Body of pancreas (tissue), 4 donors: ENCODE results near the gene TNIK. TPM values are rescaled to one million over a fixed set of nuclear protein-coding genes. Genes with fewer than 3 reads are reported as not detected.

Experiments used
- ATAC-seq: fragments of 150-250 bp; one replicate; pipeline ENCODE4 v1.9.1; 2016
- DNase-seq, 4 donors: peaks; one replicate each; pipeline ENCODE4 v3.0.0-alpha.2; 2019
- H3K27ac ChIP-seq, 4 donors: fragments of 200-600 bp; sonication (generic); 1 replicate in 3 of 4; 2 replicates in 1 of 4; pipeline versions ENCODE4 v1.5.1 to v1.6.1; 2016 to 2019; ENCODE audit warnings: mild to moderate bottlenecking in 1 of 4, mixed read lengths in 1 of 4, moderate library complexity in 1 of 4
- H3K27me3 ChIP-seq, 2 donors: fragments of 200-600 bp; sonication (generic); one replicate each; pipeline ENCODE4 v1.6.0; 2016; ENCODE audit warnings: mild to moderate bottlenecking in 1 of 2
- H3K36me3 ChIP-seq, 2 donors: fragments of 200-600 bp; sonication (generic); replicated peaks in 1 of 2; 2 replicates each; pipeline ENCODE4 v1.5.1; 2016; ENCODE audit warnings: low read depth in 2 of 2; ENCODE audit not compliant: insufficient read depth in 1 of 2
- H3K4me1 ChIP-seq: fragments of 200-600 bp; sonication (generic); one replicate; pipeline ENCODE4 v1.6.0; 2016
- H3K4me3 ChIP-seq, 2 donors: fragments of 200-600 bp; sonication (generic); 1 replicate in 1 of 2; 2 replicates in 1 of 2; pipeline ENCODE4 v1.5.1; 2016 to 2019
- H3K9me3 ChIP-seq, 3 donors: fragments of 200-600 bp; sonication (generic); 1 replicate in 2 of 3; 2 replicates in 1 of 3; pipeline ENCODE4 v1.5.1; 2016
- CTCF ChIP-seq, 7 experiments: fragments of 450-650 bp in 4 of 7; fragments of 200-600 bp in 3 of 7; sonication (generic) in 3 of 7; IDR thresholded peaks; one replicate each; pipeline ENCODE4 v1.5.1; 2016 to 2019; ENCODE audit warnings: antibody characterized with exemption in 7 of 7
- POLR2A ChIP-seq, 3 donors: fragments of 450-650 bp; IDR thresholded peaks; one replicate each; pipeline ENCODE4 v1.6.1; 2016; ENCODE audit warnings: antibody characterized with exemption in 3 of 3, mild to moderate bottlenecking in 2 of 3
- WGBS, 2 donors: methylation state at CpG; one replicate each; pipeline ENCODE4 v1.1.5; 2017; 5-methylcytosine and 5-hydroxymethylcytosine counted together
- intact Hi-C: fragments of 100-400 bp; cut with DNase I; formaldehyde crosslinking; loops from one replicate; pipeline ENCODE4 v1.15.1; 2023
- total RNA-seq, 2 donors: library from RNA; depleted of rRNA; stranded (reverse); fragments of >200 nt; gene quantifications; one replicate each; pipeline ENCODE4 v1.1.0, GENCODE V29; 2016

TNIK gene
- total RNA-seq, 2 donors from 2014 or later, result 7.6 to 9.6 TPM

DNA sequence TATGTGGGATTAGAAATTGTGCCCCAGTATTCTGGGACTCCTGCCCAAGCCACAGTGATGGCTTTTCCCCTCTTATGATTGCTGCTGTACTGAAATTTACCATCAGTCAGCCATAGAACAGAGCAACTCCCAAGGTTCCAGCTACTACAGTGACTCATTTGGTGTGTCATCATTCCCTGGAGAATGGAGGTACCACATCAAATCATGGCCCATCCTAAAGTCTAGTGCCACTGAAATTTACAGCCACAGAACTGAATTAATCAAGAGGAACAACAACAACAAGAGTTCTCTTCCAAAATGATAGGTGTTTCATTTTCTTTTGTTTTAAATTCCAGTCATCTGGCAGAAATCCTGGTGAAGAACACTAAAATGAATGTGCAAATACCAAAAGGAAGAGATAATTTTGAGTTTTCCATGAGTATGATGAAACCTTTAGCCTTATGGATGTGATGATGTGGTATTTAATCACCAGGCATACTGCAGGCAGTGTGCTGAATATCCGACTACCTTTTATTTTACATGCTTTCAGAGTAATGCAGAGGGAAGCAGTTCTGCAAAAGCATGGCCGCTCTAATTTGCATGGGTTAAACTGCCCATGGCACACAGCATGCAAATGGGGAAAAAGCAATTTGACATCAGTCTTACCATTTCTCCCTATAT lies 358.1 kb downstream of the TNIK start:
- intact Hi-C loops, result no loop called here
- DNase-seq, result no peak
- no peaks in the 10 kb centered on the region for H3K27me3 ChIP-seq
- 89 to 98% methylated on average over 2 of the region's 2 CpGs for WGBS, 2 donors
- no peak overlapping the region for H3K27ac ChIP-seq
- no peaks in the 10 kb centered on the region for H3K9me3 ChIP-seq
- no peak for ATAC-seq
- H3K4me1 ChIP-seq, result no peaks in the 10 kb centered on the region
- TF ChIP-seq CTCF (IDR thresholded peaks at IDR 0.05) (no peak), POLR2A (IDR thresholded peaks at IDR 0.05) (no peak)
- H3K36me3 ChIP-seq, result no peaks in the 10 kb centered on the region
- no peak overlapping the region for H3K4me3 ChIP-seq

- TF ChIP-seq CTCF (IDR thresholded peaks at IDR 0.05), result no peak
- TF ChIP-seq POLR2A (IDR thresholded peaks at IDR 0.05), result no peak
- intact Hi-C loops, result no loop called here
- DNase-seq, result no peak
- WGBS, 2 donors, result 80 to 91% methylated on average over 1 of the region's 1 CpG
- Histone ChIP-seq H3K4me1 (no peaks in the 10 kb centered on the region), H3K4me3 (no peak overlapping the region), H3K9me3 (no peaks in the 10 kb centered on the region), H3K27me3 (no peaks in the 10 kb centered on the region), H3K27ac (no peak overlapping the region), H3K36me3 (no peaks in the 10 kb centered on the region)
- no peak for ATAC-seq
These were observed 360.3 kb downstream of the TNIK start for GRCh38 chr3:171099911-171100310.

GRCh38 chr3:171095063-171095462 lies 365.1 kb downstream of the TNIK start:
- no peak for DNase-seq
- Histone ChIP-seq H3K9me3 (no peaks in the 10 kb centered on the region), H3K4me1 (no peaks in the 10 kb centered on the region), H3K27me3 (no peaks in the 10 kb centered on the region), H3K4me3 (no peak overlapping the region), H3K36me3 (no peaks in the 10 kb centered on the region), H3K27ac (no peak overlapping the region)
- intact Hi-C loops, result no loop called here
- TF ChIP-seq CTCF (IDR thresholded peaks at IDR 0.05) (no peak), POLR2A (IDR thresholded peaks at IDR 0.05) (no peak)
- no peak for ATAC-seq
- 95 to 96% methylated on average over 1 of the region's 1 CpG for WGBS, 2 donors

- intact Hi-C loops, result no loop called here
- Histone ChIP-seq H3K4me3 (no peak overlapping the region), H3K4me1 (no peaks in the 10 kb centered on the region), H3K27ac (no peak overlapping the region), H3K9me3 (no peaks in the 10 kb centered on the region), H3K27me3 (no peaks in the 10 kb centered on the region), H3K36me3 (no peaks in the 10 kb centered on the region)
- DNase-seq (no peak), ATAC-seq (no peak)
- no peak for TF ChIP-seq CTCF (IDR thresholded peaks at IDR 0.05)
- TF ChIP-seq POLR2A (IDR thresholded peaks at IDR 0.05), result no peak
- 100% methylated on average over 3 of the region's 3 CpGs for WGBS, 2 donors
These were observed 365.8 kb downstream of the TNIK start for GRCh38 chr3:171094411-171094810.

DNA sequence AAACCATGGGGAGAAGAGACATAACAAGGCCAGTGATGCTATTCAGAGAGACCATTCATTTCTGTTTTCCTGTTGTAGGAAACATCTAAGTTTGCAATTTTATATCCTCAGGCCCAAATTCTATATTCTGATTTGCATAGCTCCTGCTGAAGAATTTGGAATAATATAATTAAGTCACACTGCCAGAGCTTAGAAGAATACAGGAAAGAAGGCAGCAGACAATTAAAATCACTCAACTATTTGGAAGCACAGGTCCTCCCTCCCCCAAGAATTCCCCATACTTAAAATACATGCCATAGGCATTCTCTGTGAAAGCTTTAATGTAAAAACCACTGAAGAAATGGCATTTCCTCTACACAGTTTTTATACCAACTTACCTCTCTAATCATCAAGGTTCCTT lies 366.7 kb downstream of the TNIK start:
- no peaks in the 10 kb centered on the region for H3K9me3 ChIP-seq
- intact Hi-C loops, result no loop called here
- no peaks in the 10 kb centered on the region for H3K36me3 ChIP-seq
- DNase-seq, result no peak
- TF ChIP-seq CTCF (IDR thresholded peaks at IDR 0.05), result no peak
- TF ChIP-seq POLR2A (IDR thresholded peaks at IDR 0.05), result no peak
- H3K27ac ChIP-seq, result no peak overlapping the region
- H3K4me1 ChIP-seq, result no peaks in the 10 kb centered on the region
- no peak for ATAC-seq
- no peak overlapping the region for H3K4me3 ChIP-seq
- no peaks in the 10 kb centered on the region for H3K27me3 ChIP-seq
